ENCODE measurements around the gene CACNA2D1. TPM values are rescaled to one million over a fixed set of nuclear protein-coding genes. Genes with fewer than 3 reads are reported as not detected.
"Not testable (repeated sequence)": the region's sequence is repeated elsewhere in the genome, so short reads cannot be mapped to it uniquely, and the experiment has no call there.

CACNA2D1 gene
- total RNA-seq, 1 experiment from 2014 or later = 9.1 TPM

- H3K27me3 ChIP-seq (ENCODE audit: control insufficient read depth, insufficient read depth, low read length) = peaks cover 3% of the 10 kb centered on the region; the same call in 1 of the 2 replicates
- DNase-seq = peak; percentile 48
- H3K4me3 ChIP-seq (ENCODE audit: insufficient read depth, low read depth, low read length) = peak overlapping the region; percentile 53
- no peaks in the 10 kb centered on the region for H3K36me3 ChIP-seq (replicated peaks; ENCODE audit: control insufficient read depth, insufficient read depth, low read length)
Measured at GRCh38 chr7:82444220-82444909, 788 bp upstream of the CACNA2D1 start.

- Histone ChIP-seq H3K4me3 (ENCODE audit: insufficient read depth, low read depth, low read length) (peak overlapping the region; percentile 53), H3K36me3 (replicated peaks; ENCODE audit: control insufficient read depth, insufficient read depth, low read length) (no peaks in the 10 kb centered on the region), H3K27me3 (ENCODE audit: control insufficient read depth, insufficient read depth, low read length) (peaks cover 3% of the 10 kb centered on the region; the same call in 1 of the 2 replicates)
- peak; percentile 70 for DNase-seq
Measured at GRCh38 chr7:82443036-82443546, 486 bp downstream of the CACNA2D1 start.

- DNase-seq = peak; percentile 28
- peaks cover 3% of the 10 kb centered on the region; the same call in 1 of the 2 replicates for H3K27me3 ChIP-seq (ENCODE audit: control insufficient read depth, insufficient read depth, low read length)
- H3K4me3 ChIP-seq (ENCODE audit: insufficient read depth, low read depth, low read length) = peak overlapping the region; percentile 53
- no peaks in the 10 kb centered on the region for H3K36me3 ChIP-seq (replicated peaks; ENCODE audit: control insufficient read depth, insufficient read depth, low read length)
Measured at GRCh38 chr7:82442492-82443035, 1.0 kb downstream of the CACNA2D1 start.

GRCh38 chr7:82441669-82442478 lies 1.7 kb downstream of the CACNA2D1 start:
- H3K27me3 ChIP-seq (ENCODE audit: control insufficient read depth, insufficient read depth, low read length) = peaks cover 3% of the 10 kb centered on the region; the same call in 1 of the 2 replicates
- H3K4me3 ChIP-seq (ENCODE audit: insufficient read depth, low read depth, low read length) = peak overlapping the region; percentile 53
- no peaks in the 10 kb centered on the region for H3K36me3 ChIP-seq (replicated peaks; ENCODE audit: control insufficient read depth, insufficient read depth, low read length)
- DNase-seq = peak; percentile 50

GRCh38 chr7:82438521-82438920 lies 5.1 kb downstream of the CACNA2D1 start:
- H3K4me3 ChIP-seq (ENCODE audit: insufficient read depth, low read depth, low read length) = no peak overlapping the region
- no peaks in the 10 kb centered on the region for H3K36me3 ChIP-seq (replicated peaks; ENCODE audit: control insufficient read depth, insufficient read depth, low read length)
- no peaks in the 10 kb centered on the region for H3K27me3 ChIP-seq (ENCODE audit: control insufficient read depth, insufficient read depth, low read length)
- DNase-seq = no peak

- Histone ChIP-seq H3K4me3 (ENCODE audit: insufficient read depth, low read depth, low read length) (no peak overlapping the region), H3K27me3 (ENCODE audit: control insufficient read depth, insufficient read depth, low read length) (no peaks in the 10 kb centered on the region), H3K36me3 (replicated peaks; ENCODE audit: control insufficient read depth, insufficient read depth, low read length) (no peaks in the 10 kb centered on the region)
- DNase-seq = no peak
Measured at GRCh38 chr7:82435769-82436168, 7.8 kb downstream of the CACNA2D1 start.

GRCh38 chr7:82434275-82435022 lies 9.1 kb downstream of the CACNA2D1 start:
- Histone ChIP-seq H3K4me3 (ENCODE audit: insufficient read depth, low read depth, low read length) (no peak overlapping the region), H3K27me3 (ENCODE audit: control insufficient read depth, insufficient read depth, low read length) (no peaks in the 10 kb centered on the region), H3K36me3 (replicated peaks; ENCODE audit: control insufficient read depth, insufficient read depth, low read length) (no peaks in the 10 kb centered on the region)
- no peak for DNase-seq

GRCh38 chr7:82433507-82433906 lies 10.1 kb downstream of the CACNA2D1 start:
- Histone ChIP-seq H3K27me3 (ENCODE audit: control insufficient read depth, insufficient read depth, low read length) (no peaks in the 10 kb centered on the region), H3K36me3 (replicated peaks; ENCODE audit: control insufficient read depth, insufficient read depth, low read length) (no peaks in the 10 kb centered on the region), H3K4me3 (ENCODE audit: insufficient read depth, low read depth, low read length) (no peak overlapping the region)
- no peak for DNase-seq

GRCh38 chr7:82432743-82433142 lies 10.8 kb downstream of the CACNA2D1 start:
- H3K4me3 ChIP-seq (ENCODE audit: insufficient read depth, low read depth, low read length); DNase-seq; H3K36me3 ChIP-seq (replicated peaks; ENCODE audit: control insufficient read depth, insufficient read depth, low read length); H3K27me3 ChIP-seq (ENCODE audit: control insufficient read depth, insufficient read depth, low read length): not testable (repeated sequence)

GRCh38 chr7:82430500-82431465 lies 12.8 kb downstream of the CACNA2D1 start:
- Histone ChIP-seq H3K36me3 (replicated peaks; ENCODE audit: control insufficient read depth, insufficient read depth, low read length) (no peaks in the 10 kb centered on the region), H3K4me3 (ENCODE audit: insufficient read depth, low read depth, low read length) (no peak overlapping the region), H3K27me3 (ENCODE audit: control insufficient read depth, insufficient read depth, low read length) (no peaks in the 10 kb centered on the region)
- DNase-seq = no peak

GRCh38 chr7:82429408-82429807 lies 14.2 kb downstream of the CACNA2D1 start:
- no peaks in the 10 kb centered on the region for H3K36me3 ChIP-seq (replicated peaks; ENCODE audit: control insufficient read depth, insufficient read depth, low read length)
- no peaks in the 10 kb centered on the region for H3K27me3 ChIP-seq (ENCODE audit: control insufficient read depth, insufficient read depth, low read length)
- no peak overlapping the region for H3K4me3 ChIP-seq (ENCODE audit: insufficient read depth, low read depth, low read length)

GRCh38 chr7:82428186-82428961 lies 15.2 kb downstream of the CACNA2D1 start:
- H3K27me3 ChIP-seq (ENCODE audit: control insufficient read depth, insufficient read depth, low read length) = no peaks in the 10 kb centered on the region
- DNase-seq = no peak
- H3K36me3 ChIP-seq (replicated peaks; ENCODE audit: control insufficient read depth, insufficient read depth, low read length) = no peaks in the 10 kb centered on the region
- no peak overlapping the region for H3K4me3 ChIP-seq (ENCODE audit: insufficient read depth, low read depth, low read length)

More at GRCh38 chr7:82429408-82429807, 14.2 kb downstream of the CACNA2D1 start:
- DNase-seq = no peak

- H3K4me3 ChIP-seq (ENCODE audit: insufficient read depth, low read depth, low read length) = no peak overlapping the region
- no peaks in the 10 kb centered on the region for H3K36me3 ChIP-seq (replicated peaks; ENCODE audit: control insufficient read depth, insufficient read depth, low read length)
- no peaks in the 10 kb centered on the region for H3K27me3 ChIP-seq (ENCODE audit: control insufficient read depth, insufficient read depth, low read length)
- DNase-seq = no peak
Measured at GRCh38 chr7:82423446-82423845, 20.1 kb downstream of the CACNA2D1 start.

Measured in H7 (cell line).